HepG2 (cell line): ENCODE measurements around the gene ZFYVE26. TPM values are rescaled to one million over a fixed set of nuclear protein-coding genes. Genes with fewer than 3 reads are reported as not detected.

Experiments
- ATAC-seq: fragments of 200-7000 bp; cut with Tn5 transposase; 3 replicates; pipeline ENCODE4 v1.9.1; 2020; ENCODE audit warnings: mild to moderate bottlenecking, moderate library complexity
- BruUV-seq: library from RNA; stranded (reverse); fragments of 400-500 nt; replicated peaks from 2 replicates; lab custom pipeline; 2021; lab: Mats Ljungman, UMichigan
- CTCF ChIA-PET: fragments of 300-600 bp; formaldehyde crosslinking; extraction: SDS; loops from one replicate; lab custom pipeline; 2021; ENCODE audit warnings: low total read pairs, inconsistent platforms, low intra/inter-chr PET ratio; lab: Yijun Ruan, JAX
- POLR2A ChIA-PET: fragments of 350-600 bp; sonication (Branson Sonifier 250); formaldehyde crosslinking; loops from one replicate; lab custom pipeline; 2020; ENCODE audit warnings: antibody characterized with exemption, inconsistent platforms; lab: Yijun Ruan, JAX
- DNase-seq: peaks from one replicate; pipeline ENCODE4 v3.0.0-alpha.2; 2015; ENCODE audit warnings: low spot score
- FAIRE-seq: peaks from 3 replicates; lab custom pipeline; 2011; peaks lifted over from hg19 to GRCh38; lab: Jason Lieb, UNC
- H2AFZ ChIP-seq: one replicate; pipeline ENCODE4 v1.6.1; 2011; ENCODE audit warnings: low read length, inconsistent platforms
- H3K27ac ChIP-seq: fragments of 300-600 bp; 3 replicates; pipeline ENCODE4 v1.8.0; 2011; ENCODE audit warnings: mixed run types, mild to moderate bottlenecking, mixed read lengths, low read length, inconsistent platforms; ENCODE audit not compliant: insufficient read depth; ENCODE audit errors: extremely low read length
- H3K27me3 ChIP-seq, 2 experiments: fragments of 200-600 bp in 1 of 2; 2 replicates in 1 of 2; 3 replicates in 1 of 2; pipeline versions ENCODE4 v1.6.0 to v1.8.0; 2011; ENCODE audit warnings: low read length in 2 of 2, mild to moderate bottlenecking in 2 of 2, moderate library complexity in 2 of 2, inconsistent platforms in 1 of 2; ENCODE audit not compliant: insufficient read depth in 2 of 2, control insufficient read depth in 1 of 2
- H3K36me3 ChIP-seq, 2 experiments: fragments of 200-600 bp in 1 of 2; replicated peaks in 1 of 2; 2 replicates in 1 of 2; 3 replicates in 1 of 2; pipeline versions ENCODE4 v1.5.1 to v1.8.0; 2011; ENCODE audit warnings: low read length in 2 of 2, inconsistent platforms in 1 of 2; ENCODE audit not compliant: insufficient read depth in 2 of 2, control insufficient read depth in 1 of 2
- H3K4me1 ChIP-seq: 2 replicates; pipeline ENCODE4 v1.5.1; 2012; ENCODE audit warnings: low read length, inconsistent platforms; ENCODE audit not compliant: insufficient read depth
- H3K4me2 ChIP-seq: 2 replicates; pipeline ENCODE4 v1.6.0; 2011; ENCODE audit warnings: low read depth, low read length, inconsistent platforms
- H3K4me3 ChIP-seq, 3 experiments: fragments of 200-600 bp in 1 of 3; sonication (generic), shearing (Covaris generic) in 1 of 3; replicated peaks in 1 of 3; 2 replicates each; pipeline ENCODE4 v1.5.1; 2011 to 2016; ENCODE audit warnings: low read length in 3 of 3, inconsistent platforms in 2 of 3, low read depth in 2 of 3, mild to moderate bottlenecking in 2 of 3, control low read depth in 1 of 3, mixed read lengths in 1 of 3; ENCODE audit not compliant: insufficient read depth in 1 of 3
- H3K79me2 ChIP-seq: one replicate; pipeline ENCODE4 v1.6.1; 2011; ENCODE audit warnings: low read length, inconsistent platforms; ENCODE audit not compliant: insufficient read depth
- H3K9ac ChIP-seq: 2 replicates; pipeline ENCODE4 v1.6.0; 2011; ENCODE audit warnings: mild to moderate bottlenecking, low read depth, low read length, inconsistent platforms; ENCODE audit not compliant: insufficient read depth
- H3K9me3 ChIP-seq: 2 replicates; pipeline ENCODE4 v1.5.1; 2012; ENCODE audit warnings: mild to moderate bottlenecking, low read length
- H4K20me1 ChIP-seq: 2 replicates; pipeline ENCODE4 v1.6.0; 2011; ENCODE audit warnings: inconsistent platforms, mild to moderate bottlenecking, low read length, moderate library complexity; ENCODE audit not compliant: insufficient read depth
- HES4 ChIP-seq: sonication (generic); formaldehyde crosslinking; IDR thresholded peaks from 2 replicates; pipeline ENCODE4 v1.9.0; 2021; ENCODE audit warnings: mild to moderate bottlenecking, missing genetic modification reagents, borderline replicate concordance
- HNRNPUL1 ChIP-seq: fragments of 200-400 bp; formaldehyde crosslinking; IDR thresholded peaks from 2 replicates; pipeline ENCODE4 v1.6.1; 2017; ENCODE audit warnings: low read depth, mild to moderate bottlenecking, low read length, moderate library complexity
- ISL2 ChIP-seq: sonication (generic); formaldehyde crosslinking; IDR thresholded peaks from 2 replicates; pipeline ENCODE4 v1.5.0; 2020; ENCODE audit warnings: missing genetic modification reagents
- MED1 ChIP-seq: sonication (generic); formaldehyde crosslinking; IDR thresholded peaks from 2 replicates; pipeline ENCODE4 v1.4.0; 2020; ENCODE audit warnings: missing genetic modification reagents
- NR2F2 ChIP-seq: IDR thresholded peaks from 2 replicates; pipeline ENCODE4 v1.6.1; 2012; ENCODE audit warnings: low read depth, inconsistent platforms, borderline replicate concordance
- RAD51 ChIP-seq: fragments of 450-650 bp; IDR thresholded peaks from 2 replicates; pipeline ENCODE4 v1.6.1; 2016; ENCODE audit warnings: borderline replicate concordance
- THYN1 ChIP-seq: sonication (generic); formaldehyde crosslinking; IDR thresholded peaks from 2 replicates; pipeline ENCODE4 v1.8.1; 2023; ENCODE audit warnings: low read depth, mild to moderate bottlenecking, moderate library complexity, missing genetic modification reagents, borderline replicate concordance
- TMF1 ChIP-seq: sonication (generic); formaldehyde crosslinking; IDR thresholded peaks from 2 replicates; pipeline ENCODE4 v1.8.1; 2022; ENCODE audit warnings: low read depth, missing genetic modification reagents
- ZNF484 ChIP-seq: sonication (generic); formaldehyde crosslinking; IDR thresholded peaks from 2 replicates; pipeline ENCODE4 v1.5.1; 2020; ENCODE audit warnings: mild to moderate bottlenecking, low read depth, missing genetic modification reagents, borderline replicate concordance
- ZNF564 ChIP-seq: sonication (generic); formaldehyde crosslinking; IDR thresholded peaks from 2 replicates; pipeline ENCODE4 v1.8.1; 2023; ENCODE audit warnings: mild to moderate bottlenecking, missing genetic modification reagents
- ZNF776 ChIP-seq: sonication (generic); formaldehyde crosslinking; IDR thresholded peaks from 2 replicates; pipeline ENCODE4 v1.4.0; 2020; ENCODE audit warnings: mild to moderate bottlenecking, missing genetic modification reagents
- WGBS: methylation state at CpG from one replicate; pipeline ENCODE4 v1.1.6; 2017; ENCODE audit warnings: low lambda C conversion rate; 5-methylcytosine and 5-hydroxymethylcytosine counted together
- in situ Hi-C: cut with HindIII; loops from 2 replicates; pipeline ENCODE4 v1.10.0; 2017; ENCODE audit warnings: low pct_unique_long_range_greater_than_20kb; ENCODE audit not compliant: extremely low pct_ligation_motif_present
- intact Hi-C: fragments of 100-400 bp; cut with micrococcal nuclease; formaldehyde crosslinking; loops from one replicate; pipeline ENCODE4 v1.10.0; 2022; ENCODE audit not compliant: unreplicated experiment
- polyA plus RNA-seq, 8 experiments: library from polyadenylated mRNA; depleted of rRNA in 3 of 8; stranded (reverse) in 7 of 8; unstranded in 1 of 8; fragments of >200 nt; fragmentation: Illumina TruSeq in 4 of 8; extraction: Trizol in 4 of 8; gene quantifications; 2 replicates each; pipeline versions ENCODE4 v1.2.1 to v1.2.3, GENCODE V29; 2011 to 2016; ENCODE audit warnings: low read depth in 4 of 8, missing spikeins in 1 of 8, mixed read lengths in 1 of 8; ENCODE audit not compliant: insufficient read depth in 1 of 8
- total RNA-seq, 5 experiments: library from RNA; depleted of rRNA; stranded (reverse); fragments of >200 nt; fragmentation: Illumina TruSeq; extraction: Trizol; gene quantifications; 2 replicates each; pipeline ENCODE4 v1.2.3, GENCODE V29; 2016; ENCODE audit warnings: low read depth in 1 of 5
- TF ChIP-seq, protein P1 (sequence below): IDR thresholded peaks from 2 replicates; pipeline ENCODE4 v1.6.1; 2016; ENCODE audit warnings: low read depth, control low read depth
- TF ChIP-seq, protein P2 (sequence below): sonication (generic); formaldehyde crosslinking; IDR thresholded peaks from 2 replicates; pipeline ENCODE4 v1.4.0; 2020; ENCODE audit warnings: mild to moderate bottlenecking, missing genetic modification reagents

ZFYVE26 gene
- total and polyA plus RNA-seq, 2 of the 13 experiments (the other 11 are each of a cell fraction or from before 2014, with no cell fraction given), result 13.6 to 16.4 TPM

DNA sequence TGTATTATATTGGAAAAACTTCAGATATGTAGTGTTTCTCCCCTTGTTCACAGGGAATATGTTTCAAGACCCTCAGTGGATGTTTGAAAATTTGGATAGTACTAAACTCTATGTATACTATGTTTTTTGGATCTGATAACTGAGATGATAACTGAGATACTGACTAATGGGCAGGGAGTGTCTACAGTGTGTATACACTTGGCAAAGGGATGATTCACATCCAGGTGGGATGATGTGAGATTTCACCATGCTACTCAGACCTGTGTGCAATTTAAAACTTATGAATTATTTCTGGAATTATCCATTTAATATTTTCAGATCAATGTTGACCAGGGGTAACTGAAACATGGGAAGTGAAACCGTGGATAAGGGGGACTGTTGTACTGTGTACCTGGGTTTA, 17.0 kb upstream of the ZFYVE26 start:
- ATAC-seq (no peak), DNase-seq (no peak), FAIRE-seq (no peak)
- in situ Hi-C loops (no loop called here), intact Hi-C loops (no loop called here)
- no peak overlapping the region for H3K4me3 ChIP-seq
- H3K9ac ChIP-seq, result no peak overlapping the region
- peaks cover 9% of the 10 kb centered on the region; the same call in 1 of the 2 replicates for H3K4me1 ChIP-seq
- H2AFZ ChIP-seq, result no peak overlapping the region
- H3K27me3 ChIP-seq, result no peaks in the 10 kb centered on the region
- no TSS peak for BruUV-seq
- H3K27ac ChIP-seq, result no peak overlapping the region
- TF ChIP-seq ISL2 (CRISPR knock-in tag) (no peak), ZNF564 (CRISPR knock-in tag) (no peak), HES4 (CRISPR knock-in tag) (no peak), TMF1 (no peak), MED1 (no peak), RAD51 (no peak), ZNF484 (CRISPR knock-in tag) (no peak), HNRNPUL1 (no peak), THYN1 (CRISPR knock-in tag) (no peak), NR2F2 (no peak), ZNF776 (CRISPR knock-in tag) (no peak)
- TF ChIP-seq, protein P1, sequence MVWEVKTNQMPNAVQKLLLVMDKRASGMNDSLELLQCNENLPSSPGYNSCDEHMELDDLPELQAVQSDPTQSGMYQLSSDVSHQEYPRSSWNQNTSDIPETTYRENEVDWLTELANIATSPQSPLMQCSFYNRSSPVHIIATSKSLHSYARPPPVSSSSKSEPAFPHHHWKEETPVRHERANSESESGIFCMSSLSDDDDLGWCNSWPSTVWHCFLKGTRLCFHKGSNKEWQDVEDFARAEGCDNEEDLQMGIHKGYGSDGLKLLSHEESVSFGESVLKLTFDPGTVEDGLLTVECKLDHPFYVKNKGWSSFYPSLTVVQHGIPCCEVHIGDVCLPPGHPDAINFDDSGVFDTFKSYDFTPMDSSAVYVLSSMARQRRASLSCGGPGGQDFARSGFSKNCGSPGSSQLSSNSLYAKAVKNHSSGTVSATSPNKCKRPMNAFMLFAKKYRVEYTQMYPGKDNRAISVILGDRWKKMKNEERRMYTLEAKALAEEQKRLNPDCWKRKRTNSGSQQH (CRISPR knock-in tag), result no peak
- TF ChIP-seq, protein P2, sequence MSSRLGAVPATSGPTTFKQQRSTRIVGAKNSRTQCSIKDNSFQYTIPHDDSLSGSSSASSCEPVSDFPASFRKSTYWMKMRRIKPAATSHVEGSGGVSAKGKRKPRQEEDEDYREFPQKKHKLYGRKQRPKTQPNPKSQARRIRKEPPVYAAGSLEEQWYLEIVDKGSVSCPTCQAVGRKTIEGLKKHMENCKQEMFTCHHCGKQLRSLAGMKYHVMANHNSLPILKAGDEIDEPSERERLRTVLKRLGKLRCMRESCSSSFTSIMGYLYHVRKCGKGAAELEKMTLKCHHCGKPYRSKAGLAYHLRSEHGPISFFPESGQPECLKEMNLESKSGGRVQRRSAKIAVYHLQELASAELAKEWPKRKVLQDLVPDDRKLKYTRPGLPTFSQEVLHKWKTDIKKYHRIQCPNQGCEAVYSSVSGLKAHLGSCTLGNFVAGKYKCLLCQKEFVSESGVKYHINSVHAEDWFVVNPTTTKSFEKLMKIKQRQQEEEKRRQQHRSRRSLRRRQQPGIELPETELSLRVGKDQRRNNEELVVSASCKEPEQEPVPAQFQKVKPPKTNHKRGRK (CRISPR knock-in tag), result no peak
- CTCF ChIA-PET, result no interaction called here
- H3K36me3 ChIP-seq, result peaks cover 3 to 6% of the 10 kb centered on the region in 2 experiments; a peak in 3 of 5 replicates
- no peaks in the 10 kb centered on the region for H3K9me3 ChIP-seq
- no peak overlapping the region for H3K4me2 ChIP-seq
- H4K20me1 ChIP-seq, result no peaks in the 10 kb centered on the region
- POLR2A ChIA-PET, result no interaction called here
- WGBS, result 88% methylated on average over 1 of the region's 1 CpG
- H3K79me2 ChIP-seq, result no peaks in the 10 kb centered on the region
